VCaP (cell line): ENCODE results near the gene TMEM232.

ENCODE experiments used
- H3K27ac ChIP-seq: fragments of 450-650 bp; 2 replicates; pipeline ENCODE4 v1.5.1; 2017
- CTCF ChIP-seq: fragments of 450-650 bp; conservative IDR thresholded peaks from 2 replicates; pipeline ENCODE4 v1.5.1; 2017; ENCODE audit warnings: mild to moderate bottlenecking, moderate library complexity

Gene TMEM232

DNA sequence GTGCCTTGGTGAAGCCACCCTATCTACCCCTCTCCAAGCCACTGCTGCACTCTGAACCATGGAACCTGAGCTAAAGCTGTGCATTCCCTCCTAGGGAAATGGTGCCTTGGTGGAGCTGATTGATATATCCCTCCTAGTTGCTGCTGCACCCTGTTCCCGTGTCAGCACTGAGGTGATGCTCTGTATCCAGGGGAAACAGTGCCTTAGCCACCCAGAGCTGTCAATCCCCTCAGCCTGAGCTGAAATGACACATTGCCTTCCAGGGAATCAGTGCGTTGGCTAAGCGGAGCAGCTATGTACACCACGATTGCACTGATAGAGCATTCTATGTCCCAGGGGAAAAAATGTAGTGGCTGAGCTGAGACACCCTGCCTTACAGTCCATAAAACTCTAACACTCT lies 257.0 kb downstream of the TMEM232 start:
- no peak for TF ChIP-seq CTCF
- no peak overlapping the region for H3K27ac ChIP-seq

GRCh38 chr5:110463106-110463505 lies 263.4 kb downstream of the TMEM232 start:
- no peak for TF ChIP-seq CTCF
- no peak overlapping the region for H3K27ac ChIP-seq

- TF ChIP-seq CTCF = no peak
- H3K27ac ChIP-seq = no peak overlapping the region
These were observed 265.6 kb downstream of the TMEM232 start for GRCh38 chr5:110460837-110461236.

GRCh38 chr5:110458313-110458712 lies 268.2 kb downstream of the TMEM232 start:
- no peak for TF ChIP-seq CTCF

DNA sequence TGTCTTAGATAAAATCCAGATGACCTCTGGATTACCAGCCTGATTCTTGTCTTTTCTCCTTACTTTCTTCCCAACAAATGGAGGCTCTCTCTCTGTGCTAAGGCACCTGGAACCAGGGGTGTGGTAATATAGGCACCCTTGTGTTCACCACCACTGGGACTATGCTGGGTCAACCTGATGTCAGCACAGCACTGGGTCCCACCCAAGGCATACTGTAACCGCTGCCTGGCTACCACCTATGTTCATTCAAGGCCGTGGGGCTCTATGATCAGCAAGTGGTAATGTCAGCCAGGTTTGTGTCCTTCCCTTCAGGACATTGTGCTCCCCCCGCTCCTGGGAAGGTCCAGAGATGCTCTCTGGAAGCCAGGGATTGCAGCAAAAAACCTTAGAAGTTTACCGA lies 283.6 kb downstream of the TMEM232 start:
- no peak for TF ChIP-seq CTCF
- H3K27ac ChIP-seq = no peak overlapping the region

More at GRCh38 chr5:110458313-110458712, 268.2 kb downstream of the TMEM232 start:
- no peak overlapping the region for H3K27ac ChIP-seq

- no peak overlapping the region for H3K27ac ChIP-seq
- peak; percentile 64 for TF ChIP-seq CTCF
These were observed 285.4 kb downstream of the TMEM232 start for GRCh38 chr5:110441035-110441434.

GRCh38 chr5:110440058-110440457 lies 286.4 kb downstream of the TMEM232 start:
- H3K27ac ChIP-seq = no peak overlapping the region
- TF ChIP-seq CTCF = no peak

- H3K27ac ChIP-seq = no peak overlapping the region
- no peak for TF ChIP-seq CTCF
These were observed 287.2 kb downstream of the TMEM232 start for GRCh38 chr5:110439296-110439695.
